Osteoblast (primary cell): ENCODE results near the gene HOXD13. TPM values are rescaled to one million over a fixed set of nuclear protein-coding genes. Genes with fewer than 3 reads are reported as not detected.

Experiments used
- DNase-seq: peaks from one replicate; pipeline ENCODE4 v3.0.0; 2011; ENCODE audit warnings: low spot score, mixed read lengths; ENCODE audit not compliant: insufficient read length; ENCODE audit errors: missing footprints
- H2AFZ ChIP-seq: 2 replicates; pipeline ENCODE4 v1.6.0; 2011; ENCODE audit warnings: mild to moderate bottlenecking, low read length
- H3K27ac ChIP-seq: 2 replicates; pipeline ENCODE4 v1.5.1; 2011; ENCODE audit warnings: mild to moderate bottlenecking, low read depth, low read length, moderate library complexity
- H3K27me3 ChIP-seq: 2 replicates; pipeline ENCODE4 v1.6.0; 2012; ENCODE audit warnings: mild to moderate bottlenecking, control low read depth, inconsistent platforms, low read length, moderate library complexity; ENCODE audit not compliant: insufficient read depth
- H3K36me3 ChIP-seq: 2 replicates; pipeline ENCODE4 v1.5.1; 2011; ENCODE audit warnings: mild to moderate bottlenecking, low read length, control low read depth, moderate library complexity; ENCODE audit not compliant: insufficient read depth
- H3K4me1 ChIP-seq: 2 replicates; pipeline ENCODE4 v1.5.1; 2011; ENCODE audit warnings: mild to moderate bottlenecking, low read length, control low read depth, moderate library complexity; ENCODE audit not compliant: insufficient read depth
- H3K4me2 ChIP-seq: 2 replicates; pipeline ENCODE4 v1.6.0; 2011; ENCODE audit warnings: mild to moderate bottlenecking, low read length; ENCODE audit not compliant: insufficient read depth
- H3K4me3 ChIP-seq: fragments of 200-600 bp; sonication (generic); 3 replicates; pipeline ENCODE4 v1.5.1; 2012; ENCODE audit warnings: mild to moderate bottlenecking, low read length, inconsistent platforms; ENCODE audit not compliant: insufficient read depth
- H3K79me2 ChIP-seq: 2 replicates; pipeline ENCODE4 v1.6.0; 2012; ENCODE audit warnings: mild to moderate bottlenecking, low read length, control low read depth, inconsistent platforms; ENCODE audit not compliant: insufficient read depth
- H3K9me3 ChIP-seq: 2 replicates; pipeline ENCODE4 v1.5.1; 2011; ENCODE audit warnings: low read depth, low read length, control low read depth
- H4K20me1 ChIP-seq: 2 replicates; pipeline ENCODE4 v1.6.0; 2012; ENCODE audit warnings: mild to moderate bottlenecking, low read length, control low read depth; ENCODE audit not compliant: insufficient read depth
- CTCF ChIP-seq: IDR thresholded peaks from 2 replicates; pipeline ENCODE4 v1.5.1; 2011; ENCODE audit warnings: mild to moderate bottlenecking, low read depth, low read length, moderate library complexity; ENCODE audit errors: extremely low read depth
- total RNA-seq: library from RNA; depleted of rRNA; stranded (reverse); fragments of >200 nt; gene quantifications from 2 replicates; pipeline ENCODE4 v1.2.3, GENCODE V29; 2012

The HOXD13 gene
- total RNA-seq, 1 donor = not detected

- Histone ChIP-seq H3K27ac (no peak overlapping the region), H3K4me1 (no peaks in the 10 kb centered on the region), H3K27me3 (peaks cover 96% of the 10 kb centered on the region), H3K36me3 (no peaks in the 10 kb centered on the region), H3K4me2 (no peak overlapping the region), H4K20me1 (no peaks in the 10 kb centered on the region), H3K79me2 (no peaks in the 10 kb centered on the region), H3K4me3 (no peak overlapping the region), H3K9me3 (no peaks in the 10 kb centered on the region), H2AFZ (no peak overlapping the region)
- peak; percentile 86 for DNase-seq
- TF ChIP-seq CTCF = no peak
Measured at GRCh38 chr2:176078541-176079284, 13.8 kb upstream of the HOXD13 start.

GRCh38 chr2:176079285-176079830 is 13.2 kb upstream of the HOXD13 start:
- DNase-seq = peak; percentile 77
- Histone ChIP-seq H3K79me2 (no peaks in the 10 kb centered on the region), H2AFZ (no peak overlapping the region), H3K4me2 (no peak overlapping the region), H3K4me3 (no peak overlapping the region), H3K4me1 (no peaks in the 10 kb centered on the region), H3K36me3 (no peaks in the 10 kb centered on the region), H3K27me3 (peaks cover 97% of the 10 kb centered on the region), H3K9me3 (no peaks in the 10 kb centered on the region), H4K20me1 (no peaks in the 10 kb centered on the region), H3K27ac (no peak overlapping the region)
- no peak for TF ChIP-seq CTCF

GRCh38 chr2:176079831-176080539 is 12.5 kb upstream of the HOXD13 start:
- peak; percentile 50 for TF ChIP-seq CTCF
- DNase-seq = peak; percentile 97
- no peaks in the 10 kb centered on the region for H3K79me2 ChIP-seq
- no peaks in the 10 kb centered on the region for H3K9me3 ChIP-seq
- no peak overlapping the region for H2AFZ ChIP-seq
- peak overlapping the region; percentile 43 for H3K4me2 ChIP-seq
- H3K36me3 ChIP-seq = no peaks in the 10 kb centered on the region
- H4K20me1 ChIP-seq = no peaks in the 10 kb centered on the region
- peak overlapping the region; percentile 30 for H3K4me3 ChIP-seq
- no peaks in the 10 kb centered on the region for H3K4me1 ChIP-seq
- H3K27me3 ChIP-seq = peaks cover 97% of the 10 kb centered on the region
- no peak overlapping the region for H3K27ac ChIP-seq
